Stimulated activated CD4-positive, alpha-beta T cell treated with anti-CD3 and anti-CD28 coated beads, TNF-alpha, amount 100 ng/mL, for 4 hours (primary cell): ENCODE results near the gene GUCY1A2.

Experiments used
- DNase-seq, 3 experiments: peaks; one replicate each; pipeline ENCODE4 v3.0.0-alpha.2; 2020; ENCODE audit warnings: low read depth in 3 of 3

Gene GUCY1A2

DNA sequence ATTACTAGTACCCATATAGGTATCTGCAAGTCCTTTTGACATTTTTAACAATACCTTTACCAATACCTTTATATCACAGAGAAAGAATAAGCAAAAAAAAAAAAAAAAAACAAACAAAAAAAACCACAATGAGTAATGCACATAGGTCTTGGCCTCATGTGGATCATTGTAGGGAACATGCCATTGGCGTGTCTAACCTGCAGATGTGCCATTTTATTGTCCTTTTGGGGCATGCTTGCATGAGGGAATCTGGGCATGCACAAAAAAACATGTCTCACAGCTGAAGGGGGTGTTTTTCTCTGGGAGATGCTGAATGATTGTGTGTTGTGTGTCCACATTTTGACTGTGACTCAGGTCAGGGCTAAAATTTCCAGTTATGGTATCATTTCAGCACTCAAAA lies 361.6 kb downstream of the GUCY1A2 start:
- DNase-seq = no peak

DNA sequence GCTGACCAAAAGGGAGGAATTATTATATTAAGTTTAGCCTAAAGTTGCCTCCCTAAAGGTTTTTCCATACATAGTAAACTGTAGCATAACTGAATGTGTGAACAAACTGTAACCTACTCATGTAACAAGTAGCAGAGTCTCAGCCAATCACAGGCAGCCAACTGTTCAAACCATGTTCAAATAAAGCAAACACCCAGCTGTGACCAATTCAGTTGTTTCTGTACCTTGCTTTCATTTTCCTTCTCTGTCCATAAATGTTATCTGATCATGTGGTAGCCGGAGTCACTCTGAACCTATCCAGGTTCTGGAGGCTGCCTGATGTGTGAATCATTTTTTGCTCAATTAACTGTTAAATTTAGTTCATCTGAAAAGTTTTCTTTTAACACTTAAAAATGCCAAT lies 373.5 kb downstream of the GUCY1A2 start:
- DNase-seq = no peak

DNA sequence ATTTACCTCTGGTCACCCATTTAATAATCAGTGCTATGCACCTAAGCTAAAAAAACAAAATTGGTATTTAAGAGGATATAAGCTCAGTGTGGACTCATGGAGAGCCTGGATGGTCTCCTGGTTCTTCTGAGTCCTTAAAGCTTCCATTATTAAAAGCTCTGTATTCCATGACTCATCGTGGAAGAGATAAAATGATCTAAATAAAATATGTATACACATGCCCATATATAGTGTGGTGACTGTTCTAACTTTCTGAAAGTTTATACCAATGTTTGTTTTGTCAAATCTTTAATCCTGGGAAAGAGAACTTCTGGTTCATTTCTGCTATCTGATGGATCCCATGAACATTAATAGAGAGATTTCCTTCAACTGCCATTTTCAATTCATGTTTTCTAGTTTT lies 375.9 kb downstream of the GUCY1A2 start:
- DNase-seq = no peak

DNA sequence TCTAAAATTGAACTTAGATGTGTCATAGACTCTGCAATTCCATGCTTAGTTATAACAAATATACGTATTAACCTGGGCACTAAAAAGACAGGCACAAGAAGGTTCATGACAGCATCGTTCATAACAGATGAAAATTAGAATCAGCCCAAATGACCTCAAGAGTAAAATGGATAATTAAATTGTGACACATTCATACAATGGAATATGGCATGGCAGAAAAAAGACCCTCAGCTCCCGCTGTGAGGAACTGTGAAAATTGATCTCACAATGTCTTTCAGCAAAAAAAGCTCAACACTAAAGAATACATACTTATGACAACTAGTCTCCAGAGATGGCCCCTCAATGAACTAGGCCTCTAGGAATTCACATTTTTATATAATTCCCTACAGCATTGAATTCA lies 386.0 kb downstream of the GUCY1A2 start:
- DNase-seq = no peak

DNA sequence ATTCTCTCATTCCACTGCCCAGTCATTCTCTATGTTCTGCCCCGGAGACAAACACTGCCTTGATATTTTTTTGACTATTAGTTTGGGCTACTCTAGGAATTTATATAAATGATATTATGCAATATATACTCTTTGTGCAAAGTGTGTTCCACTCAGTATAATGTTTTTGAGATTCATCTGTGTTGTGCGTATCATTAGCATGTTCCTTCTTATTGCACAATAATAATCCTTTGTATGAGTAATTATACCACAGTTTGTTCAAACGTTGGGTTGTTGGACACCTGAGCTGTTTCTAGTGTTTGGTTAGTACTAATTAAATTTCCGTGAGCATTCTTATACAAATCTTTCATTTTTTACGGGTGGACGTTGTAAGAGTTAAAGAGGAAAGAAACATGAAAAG lies 390.6 kb downstream of the GUCY1A2 start:
- DNase-seq = no peak

DNA sequence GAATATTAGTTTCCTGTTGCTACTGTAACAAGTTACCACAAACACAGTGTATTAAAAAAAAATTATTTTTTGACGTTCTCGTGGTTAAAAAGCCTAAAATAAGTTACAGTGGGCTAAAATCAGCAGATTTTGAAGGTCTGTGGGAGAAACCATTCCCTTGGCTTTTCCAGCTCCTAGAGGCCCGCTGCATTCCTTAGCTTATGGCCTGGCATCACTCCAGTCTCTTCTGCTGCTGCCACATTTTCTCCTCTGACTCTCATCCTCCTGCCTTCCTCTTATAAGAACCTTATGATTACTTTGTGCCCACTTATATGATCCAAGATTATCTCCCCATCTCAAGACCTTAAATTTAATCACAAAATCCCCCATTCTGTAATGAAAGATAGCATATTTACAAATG lies 392.7 kb downstream of the GUCY1A2 start:
- DNase-seq = no peak

DNA sequence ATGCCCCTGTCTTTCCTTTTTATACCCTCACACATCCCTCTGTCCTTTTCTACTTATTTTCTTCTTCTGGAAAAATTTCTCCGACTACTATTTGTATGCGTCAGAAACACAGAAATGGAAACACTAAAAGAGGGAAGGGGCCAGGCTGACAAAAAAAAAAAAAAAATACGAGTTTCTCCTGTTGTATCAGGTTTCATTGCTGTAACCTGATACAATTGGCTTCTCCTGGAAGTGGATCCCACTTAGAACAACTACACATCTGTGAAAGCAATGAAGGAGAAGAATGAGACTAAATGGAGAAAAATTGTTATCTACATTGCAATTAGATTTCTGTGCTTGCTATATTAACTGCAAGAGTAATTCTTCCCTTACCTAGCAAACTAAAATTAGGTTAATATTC lies 393.9 kb downstream of the GUCY1A2 start:
- DNase-seq = no peak
